RWPE2 (cell line): ENCODE measurements around the gene ADD1.
"Not testable (repeated sequence)": the region's sequence is repeated elsewhere in the genome, so short reads cannot be mapped to it uniquely, and the experiment has no call there.

Source experiments
- ATAC-seq: fragments of 200-7000 bp; cut with Tn5 transposase; 3 replicates; pipeline ENCODE4 v1.9.1; 2021; ENCODE audit warnings: low read depth
- DNase-seq: peaks from one replicate; pipeline ENCODE4 v3.0.0-alpha.2; 2020; ENCODE audit warnings: low spot score
- H3K27ac ChIP-seq: fragments of 450-650 bp; 2 replicates; pipeline ENCODE4 v1.5.1; 2017; ENCODE audit warnings: mild to moderate bottlenecking; ENCODE audit not compliant: poor library complexity, severe bottlenecking
- H3K27me3 ChIP-seq: fragments of 250-450 bp; sonication (Bioruptor Pico); 2 replicates; pipeline ENCODE4 v1.5.1; 2021; ENCODE audit warnings: mild to moderate bottlenecking, moderate library complexity; ENCODE audit not compliant: insufficient read depth, poor library complexity, severe bottlenecking
- H3K36me3 ChIP-seq: fragments of 250-450 bp; sonication (Bioruptor Pico); 2 replicates; pipeline ENCODE4 v1.5.1; 2020; ENCODE audit warnings: low read depth, mild to moderate bottlenecking, moderate library complexity
- H3K4me1 ChIP-seq: fragments of 250-450 bp; sonication (Bioruptor Pico); 2 replicates; pipeline ENCODE4 v1.5.1; 2021; ENCODE audit warnings: mild to moderate bottlenecking, moderate library complexity; ENCODE audit not compliant: insufficient read depth, poor library complexity, severe bottlenecking
- H3K4me3 ChIP-seq: fragments of 250-450 bp; sonication (Bioruptor Pico); 2 replicates; pipeline ENCODE4 v1.5.1; 2021; ENCODE audit warnings: mild to moderate bottlenecking, moderate library complexity; ENCODE audit not compliant: severe bottlenecking
- H3K9me3 ChIP-seq: fragments of 250-450 bp; sonication (Bioruptor Pico); 2 replicates; pipeline ENCODE4 v1.5.1; 2021; ENCODE audit warnings: mild to moderate bottlenecking, moderate library complexity; ENCODE audit not compliant: severe bottlenecking
- CTCF ChIP-seq: fragments of 450-650 bp; IDR thresholded peaks from one replicate; pipeline ENCODE4 v1.5.1; 2017; ENCODE audit warnings: mild to moderate bottlenecking, moderate library complexity; ENCODE audit not compliant: poor library complexity, severe bottlenecking

Gene ADD1

GRCh38 chr4:2937986-2938385 is 94.3 kb downstream of the ADD1 start:
- no peak for TF ChIP-seq CTCF
- Histone ChIP-seq H3K36me3 (peaks cover 58% of the 10 kb centered on the region), H3K27me3 (no peaks in the 10 kb centered on the region), H3K9me3 (no peaks in the 10 kb centered on the region), H3K4me3 (no peak overlapping the region), H3K4me1 (peaks cover 20% of the 10 kb centered on the region), H3K27ac (peak overlapping the region; percentile 96)
- DNase-seq (no peak), ATAC-seq (no peak)

GRCh38 chr4:2938411-2938810 is 94.8 kb downstream of the ADD1 start:
- DNase-seq, H3K4me3 ChIP-seq, ATAC-seq, H3K27me3 ChIP-seq, H3K9me3 ChIP-seq: not testable (repeated sequence)
- H3K4me1 ChIP-seq, result peaks cover 20% of the 10 kb centered on the region
- H3K36me3 ChIP-seq, result peaks cover 59% of the 10 kb centered on the region
- peak overlapping the region; percentile 96 for H3K27ac ChIP-seq

GRCh38 chr4:2938906-2939305 is 95.3 kb downstream of the ADD1 start:
- H3K27ac ChIP-seq, result peak overlapping the region; percentile 96
- DNase-seq (no peak), ATAC-seq (no peak)
- peaks cover 64% of the 10 kb centered on the region for H3K36me3 ChIP-seq
- H3K9me3 ChIP-seq, result no peaks in the 10 kb centered on the region
- H3K4me3 ChIP-seq, result no peak overlapping the region
- H3K27me3 ChIP-seq, result no peaks in the 10 kb centered on the region
- peaks cover 20% of the 10 kb centered on the region for H3K4me1 ChIP-seq
- no peak for TF ChIP-seq CTCF

- Histone ChIP-seq H3K4me1 (peaks cover 20% of the 10 kb centered on the region), H3K27ac (peak overlapping the region; percentile 96), H3K9me3 (no peaks in the 10 kb centered on the region), H3K36me3 (peaks cover 71% of the 10 kb centered on the region), H3K27me3 (no peaks in the 10 kb centered on the region), H3K4me3 (no peak overlapping the region)
- no peak for TF ChIP-seq CTCF
- ATAC-seq (no peak), DNase-seq (no peak)
These were observed 96.0 kb downstream of the ADD1 start for GRCh38 chr4:2939383-2940243.

GRCh38 chr4:2940267-2941137 is 96.9 kb downstream of the ADD1 start:
- peaks cover 80% of the 10 kb centered on the region for H3K36me3 ChIP-seq
- no peaks in the 10 kb centered on the region for H3K27me3 ChIP-seq
- no peak overlapping the region for H3K4me3 ChIP-seq
- H3K4me1 ChIP-seq, result peaks cover 20% of the 10 kb centered on the region
- no peak for TF ChIP-seq CTCF
- no peak overlapping the region for H3K27ac ChIP-seq
- no peaks in the 10 kb centered on the region for H3K9me3 ChIP-seq
- peak; percentile 52 for DNase-seq
- no peak for ATAC-seq
